Spleen (tissue), 7 donors: ENCODE results near the gene WDR90.

Source experiments
- POLR2A ChIP-seq, 3 donors: fragments of 450-650 bp; IDR thresholded peaks; one replicate each; pipeline ENCODE4 v1.5.1; 2017; ENCODE audit warnings: antibody characterized with exemption in 3 of 3, mild to moderate bottlenecking in 1 of 3
- POLR2AphosphoS5 ChIP-seq, 3 donors: sonication (generic); formaldehyde crosslinking; IDR thresholded peaks; one replicate each; pipeline ENCODE4 v1.5.1; 2017; ENCODE audit warnings: antibody characterized with exemption in 3 of 3
- TF ChIP-seq, protein P1 (sequence below), 11 experiments: fragments of 200-600 bp in 7 of 11; fragments of 450-650 bp in 4 of 11; sonication (generic) in 4 of 11; IDR thresholded peaks in 8 of 11; conservative IDR thresholded peaks in 3 of 11; 1 replicate in 7 of 11; 2 replicates in 4 of 11; pipeline versions ENCODE4 v1.4.0 to v1.8.0; 2016 to 2021; ENCODE audit warnings: antibody characterized with exemption in 11 of 11, inconsistent platforms in 4 of 11, mild to moderate bottlenecking in 1 of 11
- donor health status: DM: no; HTN: no; CAD: no; lungs with moderate emphysema.
- donor health status: DM: no; HTN: no; CAD: no.
- donor health status: DM: no; HTN: no; CAD: no.

GRCh38 chr16:644556-644955, 4.6 kb upstream of the WDR90 start:
- TF ChIP-seq, protein P1, sequence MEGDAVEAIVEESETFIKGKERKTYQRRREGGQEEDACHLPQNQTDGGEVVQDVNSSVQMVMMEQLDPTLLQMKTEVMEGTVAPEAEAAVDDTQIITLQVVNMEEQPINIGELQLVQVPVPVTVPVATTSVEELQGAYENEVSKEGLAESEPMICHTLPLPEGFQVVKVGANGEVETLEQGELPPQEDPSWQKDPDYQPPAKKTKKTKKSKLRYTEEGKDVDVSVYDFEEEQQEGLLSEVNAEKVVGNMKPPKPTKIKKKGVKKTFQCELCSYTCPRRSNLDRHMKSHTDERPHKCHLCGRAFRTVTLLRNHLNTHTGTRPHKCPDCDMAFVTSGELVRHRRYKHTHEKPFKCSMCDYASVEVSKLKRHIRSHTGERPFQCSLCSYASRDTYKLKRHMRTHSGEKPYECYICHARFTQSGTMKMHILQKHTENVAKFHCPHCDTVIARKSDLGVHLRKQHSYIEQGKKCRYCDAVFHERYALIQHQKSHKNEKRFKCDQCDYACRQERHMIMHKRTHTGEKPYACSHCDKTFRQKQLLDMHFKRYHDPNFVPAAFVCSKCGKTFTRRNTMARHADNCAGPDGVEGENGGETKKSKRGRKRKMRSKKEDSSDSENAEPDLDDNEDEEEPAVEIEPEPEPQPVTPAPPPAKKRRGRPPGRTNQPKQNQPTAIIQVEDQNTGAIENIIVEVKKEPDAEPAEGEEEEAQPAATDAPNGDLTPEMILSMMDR (IDR thresholded peaks at IDR 0.05 in 8 of 11, conservative IDR thresholded peaks at IDR 0.05 in 3 of 11) = no peak
- no peak for TF ChIP-seq POLR2A (IDR thresholded peaks at IDR 0.05)
- no peak for TF ChIP-seq POLR2AphosphoS5 (IDR thresholded peaks at IDR 0.05)
